HG03439 (cell line): Measurements from ENCODE around the gene OAF.
"Not testable (repeated sequence)": the region's sequence is repeated elsewhere in the genome, so short reads cannot be mapped to it uniquely, and the experiment has no call there.

Source experiments
- ATAC-seq: cut with Tn5 transposase; IDR thresholded peaks from one replicate; pipeline ENCODE4 v1.9.1; 2021; ENCODE audit warnings: mild to moderate bottlenecking, moderate library complexity; ENCODE audit not compliant: unreplicated experiment

The OAF gene

DNA sequence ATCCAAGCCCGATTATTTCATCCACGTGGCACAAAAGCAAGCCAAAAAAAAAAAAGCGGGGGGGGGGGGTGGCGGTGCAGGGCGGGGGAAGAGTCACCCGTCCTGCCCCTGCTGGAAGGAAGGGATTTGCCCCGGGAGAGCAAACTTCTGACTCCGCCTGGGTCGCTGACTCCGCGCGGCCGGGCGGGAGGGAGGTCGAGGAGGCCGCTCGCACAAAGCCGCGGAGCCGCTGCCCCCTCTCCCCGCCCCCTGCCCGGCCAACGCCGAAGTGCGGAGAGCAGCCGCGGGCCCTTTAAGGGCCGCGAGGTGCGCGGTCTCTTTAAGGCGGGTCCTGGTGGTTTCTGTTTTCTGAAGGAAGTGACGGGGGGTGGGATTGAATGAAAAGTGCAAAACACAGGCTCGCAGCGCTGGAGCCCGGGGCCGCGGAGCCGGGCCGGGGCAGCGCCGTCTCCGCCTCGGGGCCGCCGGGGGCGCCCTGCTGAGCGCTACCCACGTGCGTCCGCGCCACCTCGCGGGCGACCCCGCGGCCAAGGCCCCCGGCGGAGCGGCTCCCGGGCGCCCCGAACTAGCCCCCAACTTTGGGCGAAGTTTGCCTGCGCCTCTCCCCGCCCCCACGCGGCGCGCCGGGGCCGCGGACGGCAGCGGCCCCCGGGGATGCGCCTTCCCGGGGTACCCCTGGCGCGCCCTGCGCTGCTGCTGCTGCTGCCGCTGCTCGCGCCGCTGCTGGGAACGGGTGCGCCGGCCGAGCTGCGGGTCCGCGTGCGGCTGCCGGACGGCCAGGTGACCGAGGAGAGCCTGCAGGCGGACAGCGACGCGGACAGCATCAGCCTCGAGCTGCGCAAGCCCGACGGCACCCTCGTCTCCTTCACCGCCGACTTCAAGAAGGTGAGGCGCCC, at the start of gene OAF:
Gene OAF (plus strand): TSS at position 407 of the 896 bp plus-strand sequence. CDS start 248 bp downstream, at position 655.
- ATAC-seq = peak; percentile 74

DNA sequence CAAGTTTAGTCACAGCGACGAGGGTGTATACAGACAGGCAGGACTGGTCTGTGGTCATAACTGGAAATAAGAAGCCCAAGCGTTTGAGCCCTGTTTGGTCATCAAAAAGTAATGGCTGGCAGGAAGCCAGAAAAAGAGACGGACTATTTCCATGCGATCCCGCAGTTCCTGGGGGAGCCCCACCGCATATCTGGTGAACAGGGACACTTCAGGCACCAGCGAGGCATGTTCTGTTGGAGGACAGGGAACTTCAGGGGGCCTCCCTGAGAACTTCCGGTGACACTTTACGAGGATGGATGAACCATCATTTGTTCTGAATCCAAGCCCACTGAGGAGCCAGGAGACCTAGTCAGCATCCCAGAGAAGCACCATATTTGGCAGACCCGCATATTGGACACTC, 43.2 kb upstream of the OAF start:
- no peak for ATAC-seq

DNA sequence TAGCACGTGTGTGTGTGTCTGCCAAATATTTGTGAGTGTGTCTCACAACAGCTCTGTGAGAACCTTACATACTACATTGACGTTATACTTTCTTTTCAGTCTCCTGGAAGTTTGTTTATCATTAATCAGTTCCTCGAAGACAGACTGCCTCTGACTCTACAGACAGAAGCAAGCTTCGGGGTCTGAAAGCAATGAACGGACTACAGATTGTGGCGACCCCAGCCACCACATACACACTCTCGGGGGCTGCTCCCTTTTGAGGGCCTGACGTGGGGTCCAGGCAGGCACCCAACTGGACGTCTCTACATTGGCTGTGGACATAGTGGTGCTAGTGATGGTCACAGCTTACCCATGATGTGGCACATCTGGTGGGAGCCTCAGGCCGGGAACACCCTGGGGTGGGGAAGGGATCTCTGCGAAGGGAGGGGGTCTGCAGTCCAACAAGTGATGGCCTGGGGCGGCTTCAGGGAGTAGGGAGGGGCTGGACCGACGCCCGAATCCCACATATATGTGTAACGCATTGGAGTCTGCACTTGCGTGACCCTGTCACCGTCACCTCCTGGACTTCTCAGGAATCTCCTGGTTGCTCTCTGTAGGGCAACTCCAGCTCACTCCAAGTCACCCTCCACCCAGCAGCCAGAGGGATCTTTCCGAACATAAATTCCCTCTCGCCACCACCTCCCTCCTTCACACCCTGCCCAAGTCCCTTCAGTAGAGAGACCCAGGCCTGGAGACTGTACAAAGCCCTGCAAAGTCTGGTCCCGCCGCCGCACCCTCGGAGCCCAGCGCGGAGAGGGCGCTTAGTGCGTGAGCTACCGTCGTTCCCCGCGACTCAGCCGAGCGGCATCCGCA, 42.5 kb upstream of the OAF start:
- ATAC-seq = no peak

DNA sequence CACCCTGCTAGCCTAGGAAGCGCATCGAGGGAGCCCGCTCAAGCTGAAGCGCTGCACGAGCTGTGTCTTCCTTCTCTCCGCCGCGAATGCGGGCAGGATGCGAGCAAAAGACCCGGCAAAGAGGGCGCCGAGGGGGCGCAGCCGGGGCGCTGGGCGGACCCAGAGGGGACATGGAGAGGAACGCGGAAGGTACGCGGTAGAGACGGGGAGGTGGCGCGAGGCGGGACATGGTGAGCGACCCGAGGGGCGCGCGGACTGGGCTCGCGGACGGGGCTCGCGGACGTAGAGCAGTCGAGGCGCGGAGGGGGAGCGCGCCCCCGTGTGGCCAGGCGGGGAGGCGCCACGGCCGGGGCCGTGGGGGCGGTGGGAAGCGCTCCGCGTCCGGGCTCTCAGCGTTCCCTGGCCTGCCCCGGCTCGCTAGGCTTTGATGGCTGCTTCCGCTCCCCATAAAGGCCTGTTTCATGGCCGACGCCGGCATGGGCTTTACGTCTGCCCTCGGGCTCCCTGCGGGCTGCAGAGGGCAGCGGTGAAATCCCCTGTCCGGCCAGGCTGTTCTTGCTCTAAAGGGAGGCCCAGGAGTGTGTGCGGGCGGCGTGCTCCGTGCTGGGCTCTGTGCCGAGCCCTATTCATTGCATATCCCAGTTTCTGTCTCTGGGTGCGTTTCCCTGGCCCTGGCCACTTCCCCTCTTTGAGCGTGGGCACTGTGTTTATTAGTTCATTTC, 41.7 kb upstream of the OAF start:
- ATAC-seq = no peak

DNA sequence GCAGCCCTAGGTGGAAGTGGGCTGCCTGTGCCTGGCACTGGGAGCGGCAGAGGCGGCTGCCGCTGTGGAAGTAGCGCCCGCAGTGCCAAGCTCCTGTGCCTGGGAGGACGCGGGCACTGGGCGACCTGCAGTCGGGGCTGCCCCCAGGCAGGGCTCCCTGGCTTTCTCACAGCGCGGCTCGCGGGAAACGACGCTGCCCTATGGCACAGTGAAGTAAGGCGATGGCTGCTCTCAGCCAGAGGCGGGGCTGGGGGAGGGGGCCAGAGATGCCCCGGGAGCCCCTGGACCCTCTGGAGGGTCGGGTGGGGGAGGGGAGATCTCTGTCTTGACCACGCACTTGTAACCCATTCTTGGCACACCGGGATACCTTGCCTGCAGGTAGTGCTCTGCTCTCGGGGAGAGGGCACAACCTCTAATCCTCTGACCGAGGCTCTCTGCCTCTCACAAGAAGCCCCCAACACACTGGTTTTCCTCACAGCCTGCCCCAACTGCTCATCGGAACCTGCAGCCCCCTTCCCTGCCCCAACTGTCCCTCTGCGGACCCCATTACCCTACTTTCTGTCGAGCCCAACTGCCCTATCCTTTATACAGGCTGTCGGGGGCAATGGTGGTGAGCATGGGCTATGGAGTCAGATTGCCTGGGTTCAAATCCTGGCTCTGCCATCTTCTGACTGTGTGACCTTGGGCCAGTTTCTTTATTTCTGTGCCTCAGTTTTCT, 40.7 kb upstream of the OAF start:
- no peak for ATAC-seq

DNA sequence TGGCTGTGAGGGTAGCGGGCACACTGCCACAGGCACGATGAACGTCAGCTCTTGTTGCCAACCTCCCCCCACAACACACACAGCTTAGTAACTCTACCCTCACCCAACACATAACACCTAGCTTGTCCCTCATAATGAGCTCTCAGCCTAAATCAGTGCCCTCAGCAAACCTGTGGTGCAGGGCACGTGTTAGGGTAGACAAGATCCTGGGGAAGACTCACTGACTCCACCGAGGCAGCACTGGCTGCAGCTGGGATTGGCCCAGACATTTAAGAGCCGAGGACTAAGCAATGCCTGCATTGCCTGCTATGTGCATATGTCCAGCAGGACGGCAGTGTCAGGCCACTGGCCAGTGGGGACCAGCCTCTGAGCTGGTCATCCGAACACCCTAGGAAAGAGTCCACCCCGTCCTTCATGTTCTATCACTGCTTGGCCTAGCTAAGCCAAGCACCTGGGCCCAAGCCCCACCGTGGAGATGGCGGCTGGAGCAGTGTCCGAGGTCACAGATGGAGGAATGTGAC, 40.0 kb upstream of the OAF start:
- no peak for ATAC-seq

DNA sequence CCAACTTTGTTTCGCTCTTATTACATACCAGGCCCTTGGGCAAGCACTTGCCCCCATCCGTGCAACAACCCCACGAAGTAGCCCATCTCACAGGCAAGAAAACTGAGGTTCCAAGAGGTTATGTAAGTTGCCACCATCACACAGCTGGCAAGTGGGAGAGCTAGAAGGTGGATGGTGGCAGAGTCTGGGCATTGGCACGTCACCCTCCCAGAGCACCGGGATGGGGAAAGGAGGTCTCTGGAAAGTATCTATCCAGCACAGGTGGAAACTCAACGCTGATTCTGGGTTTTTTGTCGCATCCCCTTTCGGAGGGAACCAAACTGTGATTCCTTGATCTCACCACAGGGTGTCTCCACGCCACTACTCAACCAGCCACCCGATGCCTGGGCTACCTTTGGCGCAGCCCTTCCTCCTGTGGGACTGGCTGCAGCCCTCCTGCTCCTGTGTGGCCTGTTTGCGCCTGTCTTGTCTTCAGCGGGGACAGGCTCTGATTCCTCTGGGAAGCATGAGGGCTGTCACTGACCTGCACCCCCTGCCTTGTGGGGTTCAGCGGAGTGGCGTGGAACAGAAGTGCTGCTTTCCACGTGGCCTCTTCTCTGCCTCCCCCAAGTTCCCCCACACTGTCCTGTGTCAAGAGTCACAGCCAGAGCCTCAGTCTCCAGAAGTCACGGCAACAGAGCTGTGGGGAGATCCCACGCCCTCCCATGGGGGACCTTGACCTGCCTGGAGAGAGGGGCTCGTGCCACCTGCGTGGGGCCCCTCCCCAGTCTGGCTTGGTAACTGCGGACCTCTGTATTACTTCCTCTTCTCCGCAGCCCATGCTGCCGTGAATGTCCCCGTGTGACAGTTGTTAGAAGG, 38.5 kb upstream of the OAF start:
- ATAC-seq = no peak

DNA sequence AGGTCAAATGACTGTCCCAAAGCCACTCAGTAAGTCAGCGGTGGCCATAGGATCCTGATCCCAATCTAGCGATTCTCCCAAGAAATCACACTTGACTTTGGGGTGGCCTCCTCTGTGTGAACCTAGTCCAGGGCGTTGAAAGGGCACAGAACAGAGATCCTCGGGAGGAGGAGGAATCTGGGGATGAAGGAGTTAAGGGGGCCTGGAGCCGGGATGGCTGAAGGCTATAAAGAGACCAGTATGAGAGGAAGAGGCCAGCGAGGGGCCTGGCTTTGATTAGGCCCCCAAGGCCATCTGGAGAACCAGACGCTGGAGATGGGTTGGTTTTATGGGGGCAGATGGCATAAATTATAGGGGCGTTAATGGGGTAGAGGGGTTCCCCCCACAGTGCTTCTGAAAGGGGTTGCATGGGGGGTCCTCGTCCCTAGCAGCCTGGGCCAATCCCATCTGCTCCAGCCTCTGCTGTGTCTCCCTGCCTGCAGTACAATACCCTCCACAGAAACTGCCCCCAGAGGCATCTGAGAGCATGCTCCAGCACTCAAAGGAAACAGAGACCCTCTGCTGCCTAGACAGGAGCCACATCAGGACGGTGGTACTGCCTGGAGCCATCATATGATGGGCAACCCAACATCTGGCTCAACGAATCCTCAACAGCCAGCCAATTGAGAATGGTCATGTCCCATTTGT, 37.7 kb upstream of the OAF start:
- no peak for ATAC-seq

DNA sequence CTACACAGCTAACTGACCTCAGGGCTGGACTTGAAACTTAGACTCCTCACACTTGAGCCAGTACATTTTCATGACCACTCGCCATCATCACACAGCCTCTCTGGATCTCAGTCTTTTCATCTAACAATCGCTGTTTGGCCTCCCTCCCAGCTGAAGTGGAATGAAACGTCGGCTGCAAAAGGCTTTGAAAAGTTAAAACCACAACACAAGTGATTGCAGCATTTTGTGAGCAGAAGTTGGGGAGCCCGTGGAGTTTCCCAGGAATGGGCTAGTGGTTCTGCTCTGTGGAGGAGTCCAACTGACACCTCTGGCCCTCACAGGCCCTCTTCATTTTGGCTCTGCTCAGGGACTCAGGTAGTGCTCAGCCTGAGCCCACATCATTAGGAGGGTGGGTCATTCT, 37.0 kb upstream of the OAF start:
- ATAC-seq = no peak

DNA sequence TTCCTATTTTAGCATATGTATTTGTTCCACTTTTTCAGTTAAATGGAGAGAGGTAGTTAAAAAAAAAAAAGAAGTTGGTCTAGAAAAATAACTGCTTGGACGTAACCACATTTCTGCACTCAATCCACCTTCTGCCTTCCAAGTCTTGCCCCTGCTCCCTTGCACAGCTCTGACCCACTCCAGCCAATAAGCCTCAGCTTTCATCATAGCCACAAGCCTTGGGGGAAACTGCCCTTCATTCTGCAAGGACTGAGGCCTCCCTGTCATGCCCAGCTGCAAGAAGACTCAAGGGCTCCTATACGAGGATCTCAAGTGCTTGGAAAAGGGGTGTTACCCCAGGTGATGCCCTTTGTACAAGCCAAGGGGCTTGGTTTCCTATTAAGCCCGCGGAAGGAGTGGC, 36.0 kb upstream of the OAF start:
- ATAC-seq = no peak

DNA sequence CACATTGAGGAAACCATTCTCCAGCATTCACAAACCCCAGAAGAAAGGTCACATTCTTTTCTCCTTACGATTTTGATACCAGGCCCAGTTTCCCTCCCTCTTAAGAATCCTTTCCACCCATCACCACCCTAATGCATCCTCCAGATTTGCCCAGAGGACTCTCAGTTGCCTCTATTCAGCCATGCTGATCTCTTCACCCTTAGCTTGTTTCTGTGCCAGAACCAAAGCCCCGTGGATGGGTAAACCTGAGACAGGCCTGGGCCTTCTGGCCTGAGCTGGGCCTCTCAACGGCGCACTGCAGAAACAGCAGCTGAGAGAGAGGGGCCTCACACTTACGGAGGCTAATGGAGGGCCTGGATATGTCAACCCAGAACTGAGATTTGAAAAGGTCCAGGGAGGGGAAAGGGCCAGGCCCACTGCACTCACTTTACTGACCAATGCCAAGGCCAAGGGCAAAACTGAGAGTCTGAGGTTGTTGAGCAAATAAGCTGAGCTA, 32.2 kb upstream of the OAF start:
- no peak for ATAC-seq

DNA sequence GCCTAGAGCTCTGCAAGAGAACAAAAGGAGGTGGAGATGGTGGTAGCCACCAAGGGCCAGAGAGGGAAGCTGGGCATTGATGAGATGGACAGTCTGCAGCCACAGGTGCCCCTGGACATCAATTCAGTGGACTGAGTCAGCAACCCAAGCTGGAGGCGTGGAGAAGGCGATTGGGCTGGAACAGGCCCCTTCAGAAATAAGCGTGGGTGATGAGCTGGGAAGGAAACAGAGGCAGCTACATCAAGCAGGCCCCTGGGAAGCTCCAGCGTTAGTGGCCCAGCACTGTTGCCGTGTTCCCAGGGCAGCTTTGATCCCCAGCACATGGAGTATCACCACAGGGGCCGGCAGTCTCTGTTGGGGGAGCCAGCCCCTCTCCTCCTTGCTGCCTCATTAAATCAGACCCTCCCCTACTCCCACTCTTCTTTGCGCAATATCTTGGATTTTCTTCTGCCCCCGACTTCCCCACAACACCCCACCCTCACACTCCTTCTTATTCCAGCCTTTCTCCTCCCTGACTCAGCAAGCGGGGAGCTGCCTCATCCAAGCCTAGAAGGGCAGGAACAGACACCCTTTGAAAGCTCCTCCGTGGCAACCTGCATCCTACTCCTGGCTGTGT, 31.7 kb upstream of the OAF start:
- ATAC-seq = no peak

DNA sequence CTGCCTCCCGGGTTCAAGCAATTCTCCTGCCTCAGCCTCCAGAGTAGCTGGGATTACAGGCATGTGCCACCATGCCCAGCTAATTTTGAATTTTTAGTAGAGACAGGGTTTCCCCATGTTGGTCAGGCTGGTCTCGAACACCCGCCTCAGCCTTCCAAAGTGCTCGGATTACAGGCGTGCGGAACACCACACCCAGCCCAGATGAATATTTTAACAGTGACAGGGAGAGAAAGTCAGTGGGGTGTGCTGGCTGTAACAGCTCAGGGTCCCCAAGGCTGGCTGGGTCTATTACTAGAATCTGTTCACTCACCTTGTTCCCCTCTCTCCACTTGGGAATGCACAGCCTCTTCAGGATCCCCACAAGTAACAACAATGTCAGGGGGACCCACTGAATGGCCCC, 30.8 kb upstream of the OAF start:
- not testable (repeated sequence) for ATAC-seq

DNA sequence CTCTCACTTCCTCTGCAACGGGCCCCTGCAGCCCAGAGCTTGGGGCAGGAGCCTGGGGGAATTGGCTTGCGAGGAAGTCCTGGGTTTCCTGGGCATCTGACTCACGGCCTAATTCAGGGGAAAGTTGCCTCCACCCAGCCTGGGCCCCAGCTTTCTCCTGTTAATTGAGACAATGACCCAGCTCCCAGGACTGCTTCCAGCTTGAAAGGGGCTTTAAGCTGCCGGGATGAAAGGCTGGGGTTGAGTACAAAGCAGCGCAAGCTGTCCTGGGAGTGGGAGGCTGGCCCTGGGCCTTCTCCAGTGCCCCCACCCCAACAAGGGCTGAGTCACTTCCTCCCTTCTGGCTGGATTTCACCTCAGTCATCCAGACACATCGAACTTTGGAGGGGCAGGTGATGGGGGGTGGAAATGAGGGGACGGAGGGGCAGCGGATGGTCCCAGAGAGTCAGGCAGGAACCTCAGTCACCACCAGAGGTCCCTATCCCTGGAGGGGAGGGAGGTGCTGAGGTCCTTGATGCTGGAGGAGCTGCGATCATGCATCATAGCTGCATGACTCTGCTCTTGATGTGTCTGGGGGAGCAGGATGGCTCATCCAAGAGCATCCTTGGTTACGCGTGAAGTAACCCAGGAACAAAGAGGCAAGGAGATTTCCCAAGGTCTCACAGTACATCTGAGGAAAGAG, 30.1 kb upstream of the OAF start:
- no peak for ATAC-seq

DNA sequence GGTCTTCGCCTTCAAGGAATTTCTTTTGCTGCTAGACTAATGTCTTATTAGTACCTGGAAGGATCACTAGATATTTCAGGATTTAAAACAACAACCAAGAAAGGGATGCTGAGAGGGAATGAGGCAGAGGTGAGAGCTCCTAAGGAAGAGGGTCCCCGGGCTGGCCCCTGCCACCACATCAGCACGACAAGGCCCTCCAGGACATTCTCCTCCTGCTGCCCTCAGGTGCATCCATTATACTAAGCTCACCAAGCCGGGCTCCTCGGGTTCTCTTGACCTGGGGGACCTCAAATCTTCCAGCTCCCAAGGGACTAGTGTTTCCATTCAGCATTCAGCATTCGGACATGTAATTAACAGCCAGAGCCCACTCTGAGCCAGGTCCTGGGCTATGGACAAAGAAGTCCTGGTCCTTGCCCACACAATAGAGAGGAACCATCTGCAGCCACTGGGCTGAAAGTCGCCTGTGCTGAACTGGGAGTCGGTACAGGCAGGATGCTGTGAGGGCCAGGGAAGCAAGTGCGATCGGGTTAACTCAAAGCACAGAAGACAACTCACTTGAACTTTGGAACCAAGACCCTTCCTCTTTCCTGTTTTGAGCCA, 29.4 kb upstream of the OAF start:
- ATAC-seq = no peak

DNA sequence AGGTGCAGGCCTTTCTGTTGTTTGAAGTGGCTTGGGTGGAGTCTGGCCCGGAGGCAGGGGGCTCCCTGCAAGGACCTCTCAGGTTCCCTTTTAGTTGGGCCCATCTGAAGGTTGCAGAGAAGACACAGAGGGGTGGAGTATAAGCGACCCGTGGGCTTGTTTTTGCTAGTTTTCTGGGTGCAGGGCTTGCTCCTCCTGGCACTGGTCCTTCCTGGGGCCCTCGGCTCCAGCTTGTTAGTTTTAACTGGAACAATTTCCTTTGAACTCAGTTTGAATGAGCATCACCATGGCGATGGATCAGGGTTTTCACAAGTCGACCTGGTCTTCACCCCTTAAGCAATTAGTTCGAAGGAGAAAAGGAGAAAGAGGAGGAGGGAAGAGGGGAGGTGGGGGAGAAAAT, 28.5 kb upstream of the OAF start:
- no peak for ATAC-seq

DNA sequence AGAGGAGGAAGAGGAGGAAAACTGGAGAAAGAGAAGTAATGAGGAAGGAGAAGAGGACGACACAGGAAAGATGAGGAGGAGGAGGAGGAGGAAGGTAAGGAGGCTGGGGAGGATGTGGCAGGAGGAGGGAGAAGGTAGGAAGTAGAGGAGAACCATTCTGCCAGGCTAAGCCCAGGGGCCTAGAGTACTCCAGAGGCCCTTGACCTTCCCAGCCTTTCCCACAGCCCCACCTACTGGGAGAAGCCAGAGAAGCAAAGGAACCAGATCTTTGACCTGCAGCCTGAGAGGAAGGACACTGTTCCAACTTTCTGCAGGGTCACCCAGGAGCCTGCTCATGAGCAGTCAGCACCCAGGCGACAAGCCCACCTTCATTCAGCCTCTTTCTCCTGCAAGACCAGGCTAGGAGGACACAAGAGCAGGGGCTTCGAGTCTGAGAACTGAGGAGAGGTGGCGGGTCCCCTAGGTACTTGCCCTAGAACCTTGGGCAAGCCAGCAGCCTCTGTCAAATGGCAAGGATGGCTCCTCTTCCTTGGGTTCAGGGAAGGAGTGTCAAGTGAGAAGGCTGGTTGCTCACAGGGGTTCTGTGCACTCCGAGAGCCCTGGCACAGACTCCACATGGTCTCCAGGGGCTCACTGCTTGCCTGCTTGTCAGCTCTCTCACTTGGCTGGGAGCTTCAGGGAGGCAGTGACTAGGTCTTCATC, 27.9 kb upstream of the OAF start:
- no peak for ATAC-seq
